HepG2 (cell line): ENCODE measurements around the gene ZG16. TPM values are rescaled to one million over a fixed set of nuclear protein-coding genes. Genes with fewer than 3 reads are reported as not detected.

ENCODE experiments used
- HMGXB4 ChIP-seq, 2 experiments: sonication (generic) in 1 of 2; formaldehyde crosslinking in 1 of 2; IDR thresholded peaks; 2 replicates each; pipeline versions ENCODE4 v1.4.0 to v1.6.1; 2018 to 2020; ENCODE audit warnings: missing genetic modification reagents in 2 of 2, borderline replicate concordance in 1 of 2, low read depth in 1 of 2, mild to moderate bottlenecking in 1 of 2, missing biosample characterization in 1 of 2
- JARID2 ChIP-seq: sonication (generic); formaldehyde crosslinking; IDR thresholded peaks from 2 replicates; pipeline ENCODE4 v1.8.1; 2023; ENCODE audit warnings: missing genetic modification reagents, inconsistent platforms; ENCODE audit not compliant: insufficient replicate concordance
- NFYC ChIP-seq: IDR thresholded peaks from 2 replicates; pipeline ENCODE4 v1.6.1; 2016; ENCODE audit warnings: missing genetic modification reagents, missing compliant biosample characterization
- NONO ChIP-seq, 2 experiments: fragments of 450-650 bp in 1 of 2; sonication (generic) in 1 of 2; formaldehyde crosslinking in 1 of 2; IDR thresholded peaks in 1 of 2; conservative IDR thresholded peaks in 1 of 2; 2 replicates each; pipeline versions ENCODE4 v1.6.1 to v1.8.0; 2017 to 2022; ENCODE audit warnings: mild to moderate bottlenecking in 1 of 2, missing genetic modification reagents in 1 of 2, moderate library complexity in 1 of 2
- SAFB2 ChIP-seq: sonication (generic); formaldehyde crosslinking; IDR thresholded peaks from 2 replicates; pipeline ENCODE4 v1.5.1; 2020; ENCODE audit warnings: missing genetic modification reagents, low read depth, mild to moderate bottlenecking, borderline replicate concordance
- SETDB1 ChIP-seq: sonication (generic); formaldehyde crosslinking; IDR thresholded peaks from 2 replicates; pipeline ENCODE4 v1.5.1; 2020; ENCODE audit warnings: missing genetic modification reagents, mild to moderate bottlenecking, borderline replicate concordance
- SMARCC2 ChIP-seq: fragments of 450-650 bp; IDR thresholded peaks from 2 replicates; pipeline ENCODE4 v1.6.1; 2017; ENCODE audit warnings: antibody characterized with exemption, mild to moderate bottlenecking
- SNAPC2 ChIP-seq: sonication (generic); formaldehyde crosslinking; IDR thresholded peaks from 2 replicates; pipeline ENCODE4 v1.8.1; 2022; ENCODE audit warnings: mild to moderate bottlenecking, missing genetic modification reagents
- SOX6 ChIP-seq, 2 experiments: fragments of 450-650 bp in 1 of 2; sonication (generic) in 1 of 2; formaldehyde crosslinking in 1 of 2; IDR thresholded peaks; 2 replicates each; pipeline versions ENCODE4 v1.4.0 to v1.6.1; 2017 to 2020; ENCODE audit warnings: antibody characterized with exemption in 1 of 2, mild to moderate bottlenecking in 1 of 2, missing genetic modification reagents in 1 of 2
- STAG1 ChIP-seq: sonication (generic); formaldehyde crosslinking; IDR thresholded peaks from 2 replicates; pipeline ENCODE4 v1.4.0; 2020; ENCODE audit warnings: missing genetic modification reagents
- XRCC5 ChIP-seq: fragments of 200-400 bp; formaldehyde crosslinking; optimal IDR thresholded peaks from 2 replicates; pipeline ENCODE3; 2017; ENCODE audit warnings: mild to moderate bottlenecking, low read length
- YEATS4 ChIP-seq: sonication (generic); formaldehyde crosslinking; IDR thresholded peaks from 2 replicates; pipeline ENCODE4 v1.4.0; 2020; ENCODE audit warnings: missing genetic modification reagents, borderline replicate concordance
- ZFP1 ChIP-seq: IDR thresholded peaks from 2 replicates; pipeline ENCODE4 v1.6.1; 2016
- ZNF160 ChIP-seq: sonication (generic); formaldehyde crosslinking; IDR thresholded peaks from 2 replicates; pipeline ENCODE4 v1.8.0; 2022; ENCODE audit warnings: mild to moderate bottlenecking, inconsistent platforms, missing genetic modification reagents
- ZNF572 ChIP-seq: sonication (generic); formaldehyde crosslinking; IDR thresholded peaks from 2 replicates; pipeline ENCODE4 v1.5.1; 2020; ENCODE audit warnings: mild to moderate bottlenecking, missing genetic modification reagents
- ZNF746 ChIP-seq: sonication (generic); formaldehyde crosslinking; IDR thresholded peaks from 2 replicates; pipeline ENCODE4 v1.8.0; 2022; ENCODE audit warnings: mild to moderate bottlenecking, missing genetic modification reagents
- polyA plus RNA-seq, 8 experiments: library from polyadenylated mRNA; depleted of rRNA in 3 of 8; stranded (reverse) in 7 of 8; unstranded in 1 of 8; fragments of >200 nt; fragmentation: Illumina TruSeq in 4 of 8; extraction: Trizol in 4 of 8; gene quantifications; 2 replicates each; pipeline versions ENCODE4 v1.2.1 to v1.2.3, GENCODE V29; 2011 to 2016; ENCODE audit warnings: low read depth in 4 of 8, missing spikeins in 1 of 8, mixed read lengths in 1 of 8; ENCODE audit not compliant: insufficient read depth in 1 of 8
- total RNA-seq, 5 experiments: library from RNA; depleted of rRNA; stranded (reverse); fragments of >200 nt; fragmentation: Illumina TruSeq; extraction: Trizol; gene quantifications; 2 replicates each; pipeline ENCODE4 v1.2.3, GENCODE V29; 2016; ENCODE audit warnings: low read depth in 1 of 5
- TF ChIP-seq, protein P1 (sequence below): sonication (generic); formaldehyde crosslinking; IDR thresholded peaks from 2 replicates; pipeline ENCODE4 v1.9.0; 2022; ENCODE audit warnings: missing genetic modification reagents, mild to moderate bottlenecking, borderline replicate concordance
- TF ChIP-seq, protein P2 (sequence below): IDR thresholded peaks from 2 replicates; pipeline ENCODE4 v1.6.1; 2016; ENCODE audit warnings: missing genetic modification reagents, missing compliant biosample characterization
- TF ChIP-seq, protein P3 (sequence below): IDR thresholded peaks from 2 replicates; pipeline ENCODE4 v1.6.1; 2016; ENCODE audit warnings: mild to moderate bottlenecking, missing biosample characterization, missing genetic modification reagents
- TF ChIP-seq, protein P4 (sequence below): sonication (generic); formaldehyde crosslinking; IDR thresholded peaks from 2 replicates; pipeline ENCODE4 v1.4.0; 2020; ENCODE audit warnings: low read depth, mild to moderate bottlenecking, missing genetic modification reagents
- TF ChIP-seq, protein P5 (sequence below): sonication (generic); formaldehyde crosslinking; IDR thresholded peaks from 2 replicates; pipeline ENCODE4 v1.9.0; 2022; ENCODE audit warnings: low read depth, missing genetic modification reagents

The ZG16 gene
- total and polyA plus RNA-seq, 2 of the 13 experiments (the other 11 are each of a cell fraction or from before 2014, with no cell fraction given) = 0.04 to 0.07 TPM

DNA sequence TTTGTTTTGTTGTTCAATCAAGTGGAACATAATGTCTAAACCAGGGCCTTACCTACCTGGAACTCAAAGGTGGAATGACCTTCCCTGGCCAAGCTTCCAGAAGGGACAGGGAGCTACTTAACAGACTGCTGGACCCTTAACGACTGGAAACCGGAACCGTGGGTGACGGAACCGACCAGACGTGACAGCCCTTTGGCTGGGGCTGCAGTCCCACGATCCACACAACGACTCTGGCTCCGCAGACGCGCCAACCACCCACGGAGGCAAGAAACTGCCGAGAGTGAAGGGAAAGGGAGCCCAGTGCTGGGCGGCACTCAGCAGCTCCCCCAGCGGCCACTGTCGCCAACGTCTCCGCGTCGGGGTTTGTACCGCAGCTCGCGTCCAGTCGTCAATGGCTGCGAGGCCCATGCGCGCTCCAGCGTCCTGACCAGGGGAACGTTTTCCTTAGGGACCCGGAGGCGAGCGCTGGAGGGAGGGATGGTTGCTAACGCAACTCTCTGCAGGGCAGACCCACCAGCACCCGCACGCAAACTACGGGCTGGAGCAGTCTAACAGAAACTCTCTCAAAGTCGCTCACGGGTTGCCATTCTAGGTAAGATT, 6.9 kb downstream of the ZG16 start (continued):
- TF ChIP-seq, protein P1, sequence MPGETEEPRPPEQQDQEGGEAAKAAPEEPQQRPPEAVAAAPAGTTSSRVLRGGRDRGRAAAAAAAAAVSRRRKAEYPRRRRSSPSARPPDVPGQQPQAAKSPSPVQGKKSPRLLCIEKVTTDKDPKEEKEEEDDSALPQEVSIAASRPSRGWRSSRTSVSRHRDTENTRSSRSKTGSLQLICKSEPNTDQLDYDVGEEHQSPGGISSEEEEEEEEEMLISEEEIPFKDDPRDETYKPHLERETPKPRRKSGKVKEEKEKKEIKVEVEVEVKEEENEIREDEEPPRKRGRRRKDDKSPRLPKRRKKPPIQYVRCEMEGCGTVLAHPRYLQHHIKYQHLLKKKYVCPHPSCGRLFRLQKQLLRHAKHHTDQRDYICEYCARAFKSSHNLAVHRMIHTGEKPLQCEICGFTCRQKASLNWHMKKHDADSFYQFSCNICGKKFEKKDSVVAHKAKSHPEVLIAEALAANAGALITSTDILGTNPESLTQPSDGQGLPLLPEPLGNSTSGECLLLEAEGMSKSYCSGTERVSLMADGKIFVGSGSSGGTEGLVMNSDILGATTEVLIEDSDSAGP (CRISPR knock-in tag) = peak; percentile 89
- 0 out of 2 replicates have a peak, but pooled peaks have one; percentile 23 for TF ChIP-seq ZFP1 (CRISPR knock-in tag)
- peak; percentile 99 for TF ChIP-seq XRCC5
- TF ChIP-seq SAFB2 (CRISPR knock-in tag) = no peak
- TF ChIP-seq, protein P2, sequence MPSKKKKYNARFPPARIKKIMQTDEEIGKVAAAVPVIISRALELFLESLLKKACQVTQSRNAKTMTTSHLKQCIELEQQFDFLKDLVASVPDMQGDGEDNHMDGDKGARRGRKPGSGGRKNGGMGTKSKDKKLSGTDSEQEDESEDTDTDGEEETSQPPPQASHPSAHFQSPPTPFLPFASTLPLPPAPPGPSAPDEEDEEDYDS (CRISPR knock-in tag) = peak; percentile 62
- TF ChIP-seq, protein P3, sequence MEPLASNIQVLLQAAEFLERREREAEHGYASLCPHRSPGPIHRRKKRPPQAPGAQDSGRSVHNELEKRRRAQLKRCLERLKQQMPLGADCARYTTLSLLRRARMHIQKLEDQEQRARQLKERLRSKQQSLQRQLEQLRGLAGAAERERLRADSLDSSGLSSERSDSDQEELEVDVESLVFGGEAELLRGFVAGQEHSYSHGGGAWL (CRISPR knock-in tag) = peak; percentile 70; the same call in 1 of the 2 replicates
- peak; percentile 42; the same call in 1 of the 2 replicates for TF ChIP-seq YEATS4 (CRISPR knock-in tag)
- TF ChIP-seq SOX6 (IDR thresholded peaks at IDR 0.05) = no peak
- peak; percentile 50 for TF ChIP-seq SOX6 (CRISPR knock-in tag; IDR thresholded peaks at IDR 0.05)
- TF ChIP-seq, protein P4, sequence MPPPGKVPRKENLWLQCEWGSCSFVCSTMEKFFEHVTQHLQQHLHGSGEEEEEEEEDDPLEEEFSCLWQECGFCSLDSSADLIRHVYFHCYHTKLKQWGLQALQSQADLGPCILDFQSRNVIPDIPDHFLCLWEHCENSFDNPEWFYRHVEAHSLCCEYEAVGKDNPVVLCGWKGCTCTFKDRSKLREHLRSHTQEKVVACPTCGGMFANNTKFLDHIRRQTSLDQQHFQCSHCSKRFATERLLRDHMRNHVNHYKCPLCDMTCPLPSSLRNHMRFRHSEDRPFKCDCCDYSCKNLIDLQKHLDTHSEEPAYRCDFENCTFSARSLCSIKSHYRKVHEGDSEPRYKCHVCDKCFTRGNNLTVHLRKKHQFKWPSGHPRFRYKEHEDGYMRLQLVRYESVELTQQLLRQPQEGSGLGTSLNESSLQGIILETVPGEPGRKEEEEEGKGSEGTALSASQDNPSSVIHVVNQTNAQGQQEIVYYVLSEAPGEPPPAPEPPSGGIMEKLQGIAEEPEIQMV (CRISPR knock-in tag) = peak; percentile 34; the same call in 1 of the 2 replicates
- TF ChIP-seq JARID2 = peak; percentile 25
- TF ChIP-seq NFYC = no peak
- no peak for TF ChIP-seq SNAPC2
- TF ChIP-seq HMGXB4 (CRISPR knock-in tag; IDR thresholded peaks at IDR 0.05; ENCODE audit: borderline replicate concordance in 1 of 2, low read depth in 1 of 2) = peak; percentile 88 to 96
- no peak for TF ChIP-seq SMARCC2
- no peak for TF ChIP-seq ZNF572 (CRISPR knock-in tag)
- no peak for TF ChIP-seq ZNF160 (CRISPR knock-in tag)
- no peak for TF ChIP-seq ZNF746 (CRISPR knock-in tag)
- peak; percentile 82 for TF ChIP-seq STAG1 (CRISPR knock-in tag)
- no peak for TF ChIP-seq SETDB1 (CRISPR knock-in tag)
- TF ChIP-seq, protein P5, sequence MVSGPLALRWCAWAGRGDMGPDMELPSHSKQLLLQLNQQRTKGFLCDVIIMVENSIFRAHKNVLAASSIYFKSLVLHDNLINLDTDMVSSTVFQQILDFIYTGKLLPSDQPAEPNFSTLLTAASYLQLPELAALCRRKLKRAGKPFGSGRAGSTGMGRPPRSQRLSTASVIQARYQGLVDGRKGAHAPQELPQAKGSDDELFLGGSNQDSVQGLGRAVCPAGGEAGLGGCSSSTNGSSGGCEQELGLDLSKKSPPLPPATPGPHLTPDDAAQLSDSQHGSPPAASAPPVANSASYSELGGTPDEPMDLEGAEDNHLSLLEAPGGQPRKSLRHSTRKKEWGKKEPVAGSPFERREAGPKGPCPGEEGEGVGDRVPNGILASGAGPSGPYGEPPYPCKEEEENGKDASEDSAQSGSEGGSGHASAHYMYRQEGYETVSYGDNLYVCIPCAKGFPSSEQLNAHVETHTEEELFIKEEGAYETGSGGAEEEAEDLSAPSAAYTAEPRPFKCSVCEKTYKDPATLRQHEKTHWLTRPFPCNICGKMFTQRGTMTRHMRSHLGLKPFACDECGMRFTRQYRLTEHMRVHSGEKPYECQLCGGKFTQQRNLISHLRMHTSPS (CRISPR knock-in tag) = no peak
- no peak for TF ChIP-seq NONO (IDR thresholded peaks at IDR 0.05)
- no peak for TF ChIP-seq NONO (CRISPR knock-in tag; conservative IDR thresholded peaks at IDR 0.05)
